GM04503 (cell line): ENCODE measurements around the gene GGCX.

Experiments used
- DNase-seq: peaks from one replicate; pipeline ENCODE4 v3.0.0-alpha.2; 2012; ENCODE audit warnings: low read depth

GGCX gene

GRCh38 chr2:85541753-85542457 is 19.4 kb downstream of the GGCX start:
- DNase-seq = no peak

- DNase-seq = no peak
Observed at GRCh38 chr2:85541262-85541661, 20.0 kb downstream of the GGCX start.

- DNase-seq = no peak
Observed at GRCh38 chr2:85540133-85540648, 21.1 kb downstream of the GGCX start.

- no peak for DNase-seq
Observed at GRCh38 chr2:85539361-85540132, 21.7 kb downstream of the GGCX start.

- no peak for DNase-seq
Observed at GRCh38 chr2:85538507-85539360, 22.6 kb downstream of the GGCX start, which contains the start of gene MAT2A. MAT2A (plus strand) TSS chr2:85539168; CDS start chr2:85539288, 120 bp downstream.

- DNase-seq = no peak
Observed at GRCh38 chr2:85537600-85538506, 23.4 kb downstream of the GGCX start.

- DNase-seq = no peak
Observed at GRCh38 chr2:85536479-85536878, 24.8 kb downstream of the GGCX start.

GRCh38 chr2:85534881-85535280 is 26.4 kb downstream of the GGCX start:
- no peak for DNase-seq

GRCh38 chr2:85534099-85534498 is 27.2 kb downstream of the GGCX start:
- no peak for DNase-seq

- no peak for DNase-seq
Observed at GRCh38 chr2:85531589-85531988, 29.7 kb downstream of the GGCX start.

- no peak for DNase-seq
Observed at GRCh38 chr2:85529809-85530208, 31.5 kb downstream of the GGCX start.

GRCh38 chr2:85528355-85528754 is 32.9 kb downstream of the GGCX start:
- DNase-seq = no peak

- DNase-seq = no peak
Observed at GRCh38 chr2:85527787-85528186, 33.5 kb downstream of the GGCX start.

GRCh38 chr2:85525567-85525966 is 35.7 kb downstream of the GGCX start:
- DNase-seq = no peak

- no peak for DNase-seq
Observed at GRCh38 chr2:85525029-85525428, 36.3 kb downstream of the GGCX start.

GRCh38 chr2:85524336-85524908 is 36.9 kb downstream of the GGCX start:
- no peak for DNase-seq

GRCh38 chr2:85523903-85524335 is 37.4 kb downstream of the GGCX start:
- no peak for DNase-seq

GRCh38 chr2:85523062-85523902 is 38.0 kb downstream of the GGCX start:
- no peak for DNase-seq

- no peak for DNase-seq
Observed at GRCh38 chr2:85522090-85522647, 39.1 kb downstream of the GGCX start.
